B cell (primary cell): ENCODE results near the gene CAMTA1.

Source experiments
- EZH2 ChIP-seq: IDR thresholded peaks from 2 replicates; pipeline ENCODE4 v1.6.1; 2012; ENCODE audit warnings: borderline replicate concordance, low read depth, mild to moderate bottlenecking, moderate library complexity, low read length; ENCODE audit not compliant: insufficient read depth, poor library complexity, severe bottlenecking
- TF ChIP-seq, protein P1 (sequence below): fragments of 200-600 bp; IDR thresholded peaks from one replicate; pipeline ENCODE4 v1.8.0; 2022; ENCODE audit warnings: antibody characterized with exemption, mild to moderate bottlenecking

DNA sequence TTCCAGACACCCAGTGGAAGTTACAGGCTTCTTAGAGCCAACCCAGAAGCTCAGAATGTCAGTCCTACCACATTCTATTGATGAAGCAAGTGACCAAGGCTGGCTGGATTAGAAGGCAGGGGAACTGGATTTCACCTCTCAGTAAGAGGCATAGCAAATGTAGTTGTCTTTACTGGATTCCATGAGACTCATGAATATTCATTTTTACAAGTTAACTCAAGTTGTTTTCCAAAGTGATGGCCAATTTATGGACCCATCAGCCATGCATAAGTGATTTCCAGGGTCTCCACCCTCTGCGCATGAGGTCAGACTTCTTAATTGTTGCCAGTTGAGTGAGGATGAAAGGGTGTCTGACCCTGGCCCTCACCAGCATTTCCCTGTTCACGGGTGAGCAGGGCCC is 559.0 kb downstream of the CAMTA1 start:
- TF ChIP-seq, protein P1, sequence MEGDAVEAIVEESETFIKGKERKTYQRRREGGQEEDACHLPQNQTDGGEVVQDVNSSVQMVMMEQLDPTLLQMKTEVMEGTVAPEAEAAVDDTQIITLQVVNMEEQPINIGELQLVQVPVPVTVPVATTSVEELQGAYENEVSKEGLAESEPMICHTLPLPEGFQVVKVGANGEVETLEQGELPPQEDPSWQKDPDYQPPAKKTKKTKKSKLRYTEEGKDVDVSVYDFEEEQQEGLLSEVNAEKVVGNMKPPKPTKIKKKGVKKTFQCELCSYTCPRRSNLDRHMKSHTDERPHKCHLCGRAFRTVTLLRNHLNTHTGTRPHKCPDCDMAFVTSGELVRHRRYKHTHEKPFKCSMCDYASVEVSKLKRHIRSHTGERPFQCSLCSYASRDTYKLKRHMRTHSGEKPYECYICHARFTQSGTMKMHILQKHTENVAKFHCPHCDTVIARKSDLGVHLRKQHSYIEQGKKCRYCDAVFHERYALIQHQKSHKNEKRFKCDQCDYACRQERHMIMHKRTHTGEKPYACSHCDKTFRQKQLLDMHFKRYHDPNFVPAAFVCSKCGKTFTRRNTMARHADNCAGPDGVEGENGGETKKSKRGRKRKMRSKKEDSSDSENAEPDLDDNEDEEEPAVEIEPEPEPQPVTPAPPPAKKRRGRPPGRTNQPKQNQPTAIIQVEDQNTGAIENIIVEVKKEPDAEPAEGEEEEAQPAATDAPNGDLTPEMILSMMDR: no peak
- no peak for TF ChIP-seq EZH2
